GM12873 (cell line): Measurements from ENCODE around the gene HRC.

Experiments used
- TF ChIP-seq, protein P1 (sequence below): IDR thresholded peaks from 2 replicates; pipeline ENCODE4 v1.5.1; 2012; ENCODE audit warnings: low read depth, mild to moderate bottlenecking, moderate library complexity, low read length, control low read depth; ENCODE audit not compliant: insufficient read depth; ENCODE audit errors: missing control alignments

HRC gene

DNA sequence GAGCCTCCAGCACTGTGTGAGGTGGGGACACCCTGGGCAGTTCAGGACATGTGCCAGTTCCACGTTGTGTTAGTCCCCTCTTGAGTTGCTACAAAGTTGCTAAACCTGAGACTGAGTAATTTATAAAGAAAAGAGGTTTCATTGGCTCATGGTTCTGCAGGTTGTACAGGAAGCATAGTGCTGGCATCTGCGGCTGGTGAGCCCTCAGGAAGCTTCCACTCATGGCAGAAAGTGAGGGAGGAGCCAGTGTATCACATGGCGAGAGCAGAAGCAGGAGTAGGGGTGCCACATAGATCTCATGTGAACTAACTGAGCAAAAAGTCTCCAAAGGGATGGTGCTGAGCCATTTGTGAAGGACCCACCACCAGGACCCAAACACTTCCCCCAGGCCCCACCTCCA lies 35.6 kb upstream of the HRC start:
- TF ChIP-seq, protein P1, sequence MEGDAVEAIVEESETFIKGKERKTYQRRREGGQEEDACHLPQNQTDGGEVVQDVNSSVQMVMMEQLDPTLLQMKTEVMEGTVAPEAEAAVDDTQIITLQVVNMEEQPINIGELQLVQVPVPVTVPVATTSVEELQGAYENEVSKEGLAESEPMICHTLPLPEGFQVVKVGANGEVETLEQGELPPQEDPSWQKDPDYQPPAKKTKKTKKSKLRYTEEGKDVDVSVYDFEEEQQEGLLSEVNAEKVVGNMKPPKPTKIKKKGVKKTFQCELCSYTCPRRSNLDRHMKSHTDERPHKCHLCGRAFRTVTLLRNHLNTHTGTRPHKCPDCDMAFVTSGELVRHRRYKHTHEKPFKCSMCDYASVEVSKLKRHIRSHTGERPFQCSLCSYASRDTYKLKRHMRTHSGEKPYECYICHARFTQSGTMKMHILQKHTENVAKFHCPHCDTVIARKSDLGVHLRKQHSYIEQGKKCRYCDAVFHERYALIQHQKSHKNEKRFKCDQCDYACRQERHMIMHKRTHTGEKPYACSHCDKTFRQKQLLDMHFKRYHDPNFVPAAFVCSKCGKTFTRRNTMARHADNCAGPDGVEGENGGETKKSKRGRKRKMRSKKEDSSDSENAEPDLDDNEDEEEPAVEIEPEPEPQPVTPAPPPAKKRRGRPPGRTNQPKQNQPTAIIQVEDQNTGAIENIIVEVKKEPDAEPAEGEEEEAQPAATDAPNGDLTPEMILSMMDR = no peak

DNA sequence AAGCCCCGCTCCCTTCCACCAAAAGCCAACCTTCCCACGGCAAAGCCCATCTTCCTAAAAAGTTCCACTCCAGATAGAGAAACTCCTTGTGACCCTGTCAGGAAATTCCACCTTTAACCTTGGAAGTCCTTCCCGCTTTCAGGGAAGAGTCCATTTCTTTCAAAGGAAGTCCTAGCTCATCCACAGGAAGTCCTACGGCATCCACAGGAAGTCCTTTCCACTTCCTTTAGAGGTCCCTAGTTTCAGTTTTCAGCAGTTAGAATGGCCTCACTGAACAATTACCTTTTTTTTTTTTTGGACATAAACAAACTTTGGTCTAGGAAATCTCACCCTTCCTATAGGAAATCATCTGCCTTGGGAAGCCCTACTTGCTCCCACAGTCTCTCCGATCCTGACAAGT lies 34.1 kb upstream of the HRC start:
- TF ChIP-seq, protein P1 = no peak

DNA sequence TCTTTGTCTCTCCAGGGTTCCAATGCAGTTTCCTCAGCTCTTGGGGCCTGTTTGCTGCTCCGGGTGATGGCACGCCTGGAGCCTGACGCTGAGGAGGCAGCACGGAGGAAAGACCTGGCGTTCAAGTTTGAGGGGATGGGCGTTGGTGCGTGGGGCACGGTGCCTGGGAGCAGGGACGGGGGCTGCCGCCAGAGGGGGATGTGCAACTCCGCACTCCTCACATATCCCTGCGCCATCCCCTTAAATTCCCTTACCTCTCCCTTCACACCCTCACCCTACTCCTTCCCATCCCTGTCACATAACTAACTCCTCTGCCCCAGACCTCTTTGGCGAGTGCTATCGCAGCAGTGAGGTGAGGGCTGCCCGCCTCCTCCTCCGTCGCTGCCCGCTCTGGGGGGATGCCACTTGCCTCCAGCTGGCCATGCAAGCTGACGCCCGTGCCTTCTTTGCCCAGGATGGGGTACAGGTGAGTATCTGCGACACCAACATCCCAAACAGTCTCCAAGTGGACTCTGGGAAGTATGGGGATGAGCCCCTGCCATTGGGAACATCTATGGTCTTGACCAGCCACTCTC lies 33.5 kb upstream of the HRC start:
- TF ChIP-seq, protein P1 = no peak

DNA sequence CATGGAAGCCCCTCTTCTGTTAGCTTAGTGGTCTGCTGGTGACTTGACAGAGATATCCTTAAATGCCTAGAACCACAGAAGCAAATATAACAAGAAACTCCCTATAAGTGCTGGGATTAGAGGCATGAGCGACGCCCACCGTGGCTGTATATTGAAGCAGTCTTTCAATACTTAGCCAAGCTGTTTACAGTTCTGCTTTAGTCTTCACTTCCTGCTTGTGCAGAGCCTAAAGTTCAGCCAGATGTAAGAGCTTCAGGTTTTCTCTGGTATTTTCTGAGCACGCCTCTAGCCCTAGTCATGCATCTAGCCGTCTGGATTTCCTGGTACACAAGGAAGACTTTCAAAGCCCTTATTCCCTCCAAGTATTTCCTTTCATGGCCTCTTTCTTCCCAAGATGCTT lies 30.9 kb upstream of the HRC start:
- TF ChIP-seq, protein P1 = no peak

DNA sequence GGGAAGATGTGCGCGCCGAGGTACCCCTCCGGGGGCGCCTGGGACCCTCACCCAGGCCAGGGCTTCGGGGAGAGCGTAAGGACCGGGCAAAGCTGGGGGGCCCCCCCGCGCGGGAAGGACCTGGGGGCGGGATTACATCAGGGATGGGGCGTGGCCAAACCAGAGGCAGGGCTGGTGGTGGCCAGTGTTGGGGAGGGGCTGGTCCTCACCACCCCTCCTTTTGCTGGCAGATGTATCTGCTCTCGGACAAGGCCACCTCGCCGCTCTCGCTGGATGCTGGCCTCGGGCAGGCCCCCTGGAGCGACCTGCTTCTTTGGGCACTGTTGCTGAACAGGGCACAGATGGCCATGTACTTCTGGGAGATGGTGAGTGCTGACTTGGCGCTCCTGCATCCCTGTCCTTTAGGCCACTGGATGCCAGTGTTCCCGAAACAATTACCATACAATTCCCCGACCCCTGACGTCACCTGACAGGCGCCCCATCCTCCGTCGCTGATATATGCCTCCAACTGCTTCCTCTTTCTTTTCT lies 27.7 kb upstream of the HRC start:
- TF ChIP-seq, protein P1 = no peak

DNA sequence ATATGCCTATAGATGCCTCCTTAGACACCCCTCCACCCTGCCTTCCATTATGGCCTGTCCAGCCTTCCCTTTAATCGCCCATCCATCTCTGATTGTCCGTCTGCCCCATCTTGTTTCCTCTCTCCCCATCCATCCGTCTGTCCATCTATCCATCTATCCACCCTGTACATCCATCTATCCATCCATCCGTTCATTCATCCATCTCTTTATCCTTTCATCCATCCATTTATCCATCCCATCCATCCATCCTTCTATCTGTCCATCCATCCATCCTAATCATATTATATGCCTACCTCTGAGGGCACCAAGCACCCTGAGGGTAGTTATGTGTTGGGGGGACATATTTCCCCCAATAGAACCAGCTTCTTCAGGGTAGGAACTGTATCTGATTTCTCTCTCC lies 25.5 kb upstream of the HRC start:
- TF ChIP-seq, protein P1 = no peak

DNA sequence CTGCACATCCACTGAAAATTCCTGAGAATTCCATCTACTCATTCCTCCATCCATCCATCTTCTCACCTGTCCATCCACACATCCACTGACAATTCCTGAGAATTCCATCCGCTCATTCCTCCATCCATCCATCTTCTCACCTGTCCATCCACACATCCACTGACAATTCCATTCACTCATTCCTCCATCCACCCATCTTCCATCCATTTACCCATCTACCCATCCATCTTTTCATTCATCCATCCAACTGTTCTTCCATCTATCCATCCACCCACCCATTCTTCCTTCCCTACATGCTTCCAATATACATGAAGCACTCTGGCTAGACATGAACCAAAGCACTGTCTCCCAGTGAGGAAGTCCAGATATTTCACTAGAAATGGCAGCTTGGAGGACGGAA lies 18.0 kb upstream of the HRC start:
- TF ChIP-seq, protein P1 = no peak
